ENCODE results near the gene GSG1.

Gene GSG1

GRCh38 chr12:13103391-13104033 lies at the start of gene GSG1:
Gene GSG1 (minus strand): TSS chr12:13103667. CDS start chr12:13103512, 155 bp downstream.
- DNase-seq (ENCODE audit: low read depth): no peak

- DNase-seq (ENCODE audit: low read depth): no peak
These were observed 49.7 kb upstream of the GSG1 start for GRCh38 chr12:13153180-13153579.

GRCh38 chr12:13152756-13153155 lies 49.3 kb upstream of the GSG1 start:
- DNase-seq (ENCODE audit: low read depth): no peak

GRCh38 chr12:13152281-13152680 lies 48.8 kb upstream of the GSG1 start:
- DNase-seq (ENCODE audit: low read depth): no peak

GRCh38 chr12:13149411-13149810 lies 45.9 kb upstream of the GSG1 start:
- DNase-seq (ENCODE audit: low read depth): no peak

GRCh38 chr12:13148485-13148847 lies 45.0 kb upstream of the GSG1 start:
- no peak for DNase-seq (ENCODE audit: low read depth)

GRCh38 chr12:13147688-13148484 lies 44.4 kb upstream of the GSG1 start:
- DNase-seq (ENCODE audit: low read depth): no peak

- no peak for DNase-seq (ENCODE audit: low read depth)
These were observed 43.0 kb upstream of the GSG1 start for GRCh38 chr12:13146336-13146938.

GRCh38 chr12:13144266-13144828 lies 40.9 kb upstream of the GSG1 start:
- DNase-seq (ENCODE audit: low read depth): no peak

GRCh38 chr12:13142747-13143146 lies 39.3 kb upstream of the GSG1 start:
- no peak for DNase-seq (ENCODE audit: low read depth)

- no peak for DNase-seq (ENCODE audit: low read depth)
These were observed 38.2 kb upstream of the GSG1 start for GRCh38 chr12:13141686-13142085.

- DNase-seq (ENCODE audit: low read depth): no peak
These were observed 32.1 kb upstream of the GSG1 start for GRCh38 chr12:13135371-13136178.

GRCh38 chr12:13133886-13134285 lies 30.4 kb upstream of the GSG1 start:
- DNase-seq (ENCODE audit: low read depth): no peak

- DNase-seq (ENCODE audit: low read depth): no peak
These were observed 27.5 kb upstream of the GSG1 start for GRCh38 chr12:13130981-13131380.

GRCh38 chr12:13128291-13128965 lies 25.0 kb upstream of the GSG1 start:
- no peak for DNase-seq (ENCODE audit: low read depth)

- no peak for DNase-seq (ENCODE audit: low read depth)
These were observed 24.0 kb upstream of the GSG1 start for GRCh38 chr12:13127444-13127843.

- DNase-seq (ENCODE audit: low read depth): no peak
These were observed 23.0 kb upstream of the GSG1 start for GRCh38 chr12:13126494-13126893.

GRCh38 chr12:13125996-13126395 lies 22.5 kb upstream of the GSG1 start:
- no peak for DNase-seq (ENCODE audit: low read depth)

- no peak for DNase-seq (ENCODE audit: low read depth)
These were observed 21.4 kb upstream of the GSG1 start for GRCh38 chr12:13124656-13125505.

- no peak for DNase-seq (ENCODE audit: low read depth)
These were observed 18.1 kb upstream of the GSG1 start for GRCh38 chr12:13121568-13121967.

- no peak for DNase-seq (ENCODE audit: low read depth)
These were observed 16.9 kb upstream of the GSG1 start for GRCh38 chr12:13120413-13120812.
